ENCODE data around the gene LRP1.

GRCh38 chr12:57089271-57090245, 38.7 kb upstream of the LRP1 start:
- TF ChIP-seq CTCF (conservative IDR thresholded peaks at IDR 0.05; ENCODE audit: low read length) (no peak), EZH2phosphoT487 (IDR thresholded peaks at IDR 0.05; ENCODE audit: borderline replicate concordance) (no peak)

Data from Loucy (cell line).